OCI-LY1 (cell line): ENCODE measurements around the gene APC2.

ENCODE experiments used
- H2AFZ ChIP-seq: fragments of 200-600 bp; sonication (generic), shearing (Covaris generic); 2 replicates; pipeline ENCODE4 v1.6.0; 2014; ENCODE audit warnings: antibody characterized with exemption, mild to moderate bottlenecking, low read length
- H3F3A ChIP-seq: fragments of 200-600 bp; sonication (generic), shearing (Covaris generic); 2 replicates; pipeline ENCODE4 v1.6.0; 2014; ENCODE audit warnings: mild to moderate bottlenecking, antibody characterized with exemption, low read length, moderate library complexity; ENCODE audit not compliant: insufficient read depth
- H3K27ac ChIP-seq: fragments of 200-600 bp; sonication (generic); 2 replicates; pipeline ENCODE4 v1.5.1; 2014; ENCODE audit warnings: low read length, mixed run types, mild to moderate bottlenecking, low read depth; ENCODE audit not compliant: poor library complexity, severe bottlenecking
- H3K27me3 ChIP-seq: fragments of 200-600 bp; sonication (generic); 2 replicates; pipeline ENCODE4 v1.6.0; 2014; ENCODE audit warnings: antibody characterized with exemption, mild to moderate bottlenecking, low read length, moderate library complexity; ENCODE audit not compliant: insufficient read depth
- H3K36me3 ChIP-seq: fragments of 200-600 bp; sonication (generic); 2 replicates; pipeline ENCODE4 v1.6.1; 2014; ENCODE audit warnings: mild to moderate bottlenecking, antibody characterized with exemption, low read length, moderate library complexity, mixed read lengths; ENCODE audit not compliant: insufficient read depth
- H3K4me1 ChIP-seq: fragments of 200-600 bp; sonication (generic); 2 replicates; pipeline ENCODE4 v1.5.1; 2014; ENCODE audit warnings: mild to moderate bottlenecking, low read length, moderate library complexity; ENCODE audit not compliant: insufficient read depth, severe bottlenecking
- H3K4me2 ChIP-seq: fragments of 200-600 bp; sonication (generic), shearing (Covaris generic); 2 replicates; pipeline ENCODE4 v1.6.1; 2014; ENCODE audit warnings: low read length
- H3K4me3 ChIP-seq: fragments of 200-600 bp; sonication (generic); 2 replicates; pipeline ENCODE4 v1.5.1; 2014; ENCODE audit warnings: low read length, low read depth, mild to moderate bottlenecking, mixed read lengths; ENCODE audit not compliant: poor library complexity, severe bottlenecking
- H3K79me2 ChIP-seq: fragments of 200-600 bp; shearing (Covaris generic); 2 replicates; pipeline ENCODE4 v1.6.1; 2016; ENCODE audit warnings: mixed run types, low read length, mixed read lengths; ENCODE audit not compliant: insufficient read depth
- H3K9ac ChIP-seq: fragments of 200-600 bp; sonication (generic), shearing (Covaris generic); 2 replicates; pipeline ENCODE4 v1.6.1; 2014; ENCODE audit warnings: mild to moderate bottlenecking, low read length, mixed read lengths
- H3K9me2 ChIP-seq: fragments of 200-600 bp; sonication (generic), shearing (Covaris generic); 2 replicates; pipeline ENCODE4 v1.6.1; 2014; ENCODE audit warnings: low read depth, mild to moderate bottlenecking, low read length, mixed read lengths
- H3K9me3 ChIP-seq: fragments of 200-600 bp; shearing (Covaris generic); 2 replicates; pipeline ENCODE4 v1.6.1; 2014; ENCODE audit warnings: low read length, mixed read lengths
- H4K20me1 ChIP-seq: fragments of 200-600 bp; sonication (generic), shearing (Covaris generic); 2 replicates; pipeline ENCODE4 v1.6.0; 2016; ENCODE audit warnings: mild to moderate bottlenecking, low read length; ENCODE audit not compliant: insufficient read depth
- CTCF ChIP-seq: fragments of 200-600 bp; sonication (generic), shearing (Covaris generic); IDR thresholded peaks from 2 replicates; pipeline ENCODE4 v1.5.1; 2017; ENCODE audit warnings: mild to moderate bottlenecking, antibody characterized with exemption, low read length, moderate library complexity, mixed read lengths
- EZH2 ChIP-seq: fragments of 200-600 bp; sonication (generic), shearing (Covaris generic); IDR thresholded peaks from 2 replicates; pipeline ENCODE4 v1.8.0; 2017; ENCODE audit warnings: borderline replicate concordance, mixed run types, mild to moderate bottlenecking, antibody characterized with exemption, low read length, moderate library complexity, mixed read lengths

The APC2 gene

DNA sequence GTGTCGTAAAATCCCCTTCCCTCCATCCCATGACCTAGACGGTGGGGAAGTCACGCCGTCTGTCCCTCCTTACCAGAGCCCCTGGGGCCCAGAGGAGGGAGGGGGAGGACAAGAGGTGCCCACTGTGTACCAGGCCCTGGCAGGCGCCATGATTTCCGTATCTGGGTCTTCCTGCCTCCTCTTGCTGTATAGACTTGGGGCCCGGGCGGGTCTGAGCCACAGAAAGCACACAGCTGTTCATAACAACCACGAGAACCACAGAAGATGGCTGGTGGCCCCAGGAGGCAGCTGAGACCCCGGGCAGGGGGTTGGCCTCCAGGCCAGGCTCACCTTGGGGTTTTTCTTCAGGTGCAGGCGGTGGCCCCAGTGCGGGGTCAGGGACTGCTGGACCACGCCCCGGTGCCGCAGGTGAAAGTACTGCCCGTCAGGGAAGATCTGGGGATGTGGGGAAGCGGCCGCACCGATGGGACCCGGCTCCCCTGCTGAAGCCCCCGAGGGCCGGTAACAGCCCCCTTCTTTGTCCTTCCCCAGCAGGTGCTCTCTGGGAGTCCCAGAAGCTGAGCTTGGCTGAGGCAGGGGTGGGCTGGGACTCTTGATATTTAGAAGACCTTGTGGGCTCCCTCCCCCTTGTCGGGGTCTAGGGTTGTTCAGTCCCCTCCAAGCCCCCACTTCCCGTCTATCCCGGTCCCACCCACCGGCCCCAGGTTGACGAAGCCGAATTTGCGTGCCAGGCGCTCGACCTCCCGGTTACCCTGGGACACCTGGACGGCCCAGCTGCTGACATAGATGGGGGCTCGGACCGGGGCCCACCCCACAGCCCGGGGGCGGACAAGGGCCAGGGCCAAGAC lies 39.8 kb downstream of the APC2 start:
- Histone ChIP-seq H3F3A (no peaks in the 10 kb centered on the region), H3K4me2 (peak overlapping the region; percentile 80), H3K27ac (no peak overlapping the region), H3K36me3 (no peaks in the 10 kb centered on the region), H3K4me3 (peak overlapping the region; percentile 66), H3K9me2 (no peaks in the 10 kb centered on the region), H4K20me1 (no peaks in the 10 kb centered on the region), H3K79me2 (no peaks in the 10 kb centered on the region), H2AFZ (no peak overlapping the region), H3K27me3 (no peaks in the 10 kb centered on the region; the same call in 1 of the 2 replicates), H3K4me1 (peaks cover 13% of the 10 kb centered on the region), H3K9ac (peak overlapping the region; percentile 67), H3K9me3 (no peaks in the 10 kb centered on the region)
- no peak for TF ChIP-seq CTCF
- TF ChIP-seq EZH2: no peak

GRCh38 chr19:1490311-1491113 lies 40.6 kb downstream of the APC2 start, which contains the start of gene PCSK4:
Gene PCSK4, minus strand, starts transcription at chr19:1490350. Its CDS starts 4 bp downstream, at chr19:1490346.
- H3K27me3 ChIP-seq: no peaks in the 10 kb centered on the region; the same call in 1 of the 2 replicates
- H3K79me2 ChIP-seq: no peaks in the 10 kb centered on the region
- no peak within 1 kb of the TSS for H2AFZ ChIP-seq
- no peaks in the 10 kb centered on the region for H3K9me3 ChIP-seq
- peaks cover 13% of the 10 kb centered on the region for H3K4me1 ChIP-seq
- H3K4me3 ChIP-seq: peak within 1 kb of the TSS; percentile 66
- no peaks in the 10 kb centered on the region for H4K20me1 ChIP-seq
- H3K9ac ChIP-seq: peak within 1 kb of the TSS; percentile 67
- H3K36me3 ChIP-seq: no peaks in the 10 kb centered on the region
- no peaks in the 10 kb centered on the region for H3K9me2 ChIP-seq
- H3F3A ChIP-seq: no peaks in the 10 kb centered on the region
- no peak within 1 kb of the TSS for H3K27ac ChIP-seq
- H3K4me2 ChIP-seq: peak within 1 kb of the TSS; percentile 80
- no peak for TF ChIP-seq EZH2
- TF ChIP-seq CTCF: no peak

DNA sequence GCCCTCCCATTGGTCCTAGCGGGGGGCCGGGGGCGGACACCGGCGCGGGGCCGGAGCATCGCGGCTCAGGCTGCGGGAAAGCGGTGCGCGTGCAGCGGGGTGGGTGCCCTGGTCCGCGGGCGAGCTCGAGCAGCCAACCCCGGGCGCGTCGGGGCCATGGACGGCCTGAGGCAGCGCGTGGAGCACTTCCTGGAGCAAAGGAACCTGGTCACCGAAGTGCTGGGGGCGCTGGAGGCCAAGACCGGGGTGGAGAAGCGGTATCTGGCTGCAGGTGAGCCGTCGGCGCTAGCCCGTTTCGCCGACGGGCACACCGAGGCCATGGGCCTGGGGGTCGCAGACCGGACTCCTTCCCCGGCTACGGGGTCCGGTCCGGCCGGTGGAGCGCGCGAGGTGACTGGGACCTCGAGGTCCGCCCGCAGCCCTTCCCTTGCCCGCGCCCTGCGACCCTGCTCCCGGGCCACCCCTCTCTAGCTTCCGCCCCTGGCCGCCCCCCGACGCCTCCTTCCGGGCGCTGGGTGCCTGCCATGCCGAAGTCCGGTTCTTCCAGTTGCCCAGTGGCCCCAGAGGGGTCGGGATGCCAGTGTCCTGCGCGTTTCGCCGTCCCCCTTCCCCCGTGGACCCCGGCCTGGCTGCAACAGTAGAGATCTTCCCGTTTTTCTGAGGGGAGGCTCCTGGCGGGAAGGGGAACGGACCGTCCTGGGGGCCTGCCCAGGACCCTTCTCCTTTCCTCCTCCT lies 41.4 kb downstream of the APC2 start, which contains the start of gene REEP6:
Gene REEP6 (plus strand): TSS at position 68 of the 735 bp plus-strand sequence. CDS start 89 bp downstream, at position 157.
- H3K9me2 ChIP-seq: no peaks in the 10 kb centered on the region
- H3F3A ChIP-seq: no peaks in the 10 kb centered on the region
- H2AFZ ChIP-seq: no peak within 1 kb of the TSS
- H3K79me2 ChIP-seq: no peaks in the 10 kb centered on the region
- peak within 1 kb of the TSS; percentile 67 for H3K9ac ChIP-seq
- H3K9me3 ChIP-seq: no peaks in the 10 kb centered on the region
- peak within 1 kb of the TSS; percentile 80 for H3K4me2 ChIP-seq
- H3K4me1 ChIP-seq: peaks cover 13% of the 10 kb centered on the region
- H3K27me3 ChIP-seq: no peaks in the 10 kb centered on the region; the same call in 1 of the 2 replicates
- H4K20me1 ChIP-seq: no peaks in the 10 kb centered on the region
- no peaks in the 10 kb centered on the region for H3K36me3 ChIP-seq
- H3K27ac ChIP-seq: no peak within 1 kb of the TSS
- peak within 1 kb of the TSS; percentile 66 for H3K4me3 ChIP-seq
- TF ChIP-seq EZH2: no peak
- no peak for TF ChIP-seq CTCF
